A673 (cell line): ENCODE measurements around the gene TTLL12.

Source experiments
- EZH2 ChIP-seq: fragments of 200-600 bp; sonication (generic); IDR thresholded peaks from 2 replicates; pipeline ENCODE4 v1.6.1; 2017; ENCODE audit warnings: borderline replicate concordance, low read depth, mild to moderate bottlenecking, mixed read lengths, antibody characterized with exemption, low read length; ENCODE audit not compliant: poor library complexity, severe bottlenecking
- TF ChIP-seq, protein P1 (sequence below): fragments of 300-800, 200-600 bp; sonication (generic); conservative IDR thresholded peaks from 2 replicates; pipeline ENCODE4 v1.5.1; 2017; ENCODE audit warnings: low read depth, mild to moderate bottlenecking, antibody characterized with exemption, low read length, moderate library complexity, mixed read lengths

DNA sequence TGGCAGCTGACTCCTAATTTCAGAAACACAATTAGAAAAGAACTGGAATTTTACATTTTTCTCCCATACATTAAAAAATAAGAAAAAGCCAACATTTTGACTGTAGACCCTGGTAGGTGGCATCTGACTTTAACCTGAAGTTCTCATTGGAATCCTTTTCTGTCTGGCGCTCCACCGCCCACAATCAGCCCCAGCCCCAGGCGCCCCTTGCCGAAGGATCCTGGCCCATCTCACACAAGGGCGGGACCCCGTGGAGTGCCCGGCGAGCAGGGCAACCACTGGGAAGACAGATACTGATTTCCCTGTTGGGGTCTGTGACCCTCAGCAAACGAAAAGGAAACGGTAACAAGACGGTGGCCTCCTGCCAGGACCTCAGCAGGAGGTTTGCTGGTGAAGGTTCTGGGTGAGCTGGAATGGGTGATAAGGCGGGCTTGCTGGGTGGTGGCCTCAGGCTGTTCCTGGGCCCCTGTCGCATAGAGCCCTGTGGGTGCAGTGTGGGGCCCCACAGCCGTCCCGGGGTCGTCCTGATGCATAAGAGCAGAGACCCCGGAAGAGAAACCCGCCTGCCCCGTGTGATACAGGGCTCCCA, 19.8 kb downstream of the TTLL12 start:
- TF ChIP-seq, protein P1, sequence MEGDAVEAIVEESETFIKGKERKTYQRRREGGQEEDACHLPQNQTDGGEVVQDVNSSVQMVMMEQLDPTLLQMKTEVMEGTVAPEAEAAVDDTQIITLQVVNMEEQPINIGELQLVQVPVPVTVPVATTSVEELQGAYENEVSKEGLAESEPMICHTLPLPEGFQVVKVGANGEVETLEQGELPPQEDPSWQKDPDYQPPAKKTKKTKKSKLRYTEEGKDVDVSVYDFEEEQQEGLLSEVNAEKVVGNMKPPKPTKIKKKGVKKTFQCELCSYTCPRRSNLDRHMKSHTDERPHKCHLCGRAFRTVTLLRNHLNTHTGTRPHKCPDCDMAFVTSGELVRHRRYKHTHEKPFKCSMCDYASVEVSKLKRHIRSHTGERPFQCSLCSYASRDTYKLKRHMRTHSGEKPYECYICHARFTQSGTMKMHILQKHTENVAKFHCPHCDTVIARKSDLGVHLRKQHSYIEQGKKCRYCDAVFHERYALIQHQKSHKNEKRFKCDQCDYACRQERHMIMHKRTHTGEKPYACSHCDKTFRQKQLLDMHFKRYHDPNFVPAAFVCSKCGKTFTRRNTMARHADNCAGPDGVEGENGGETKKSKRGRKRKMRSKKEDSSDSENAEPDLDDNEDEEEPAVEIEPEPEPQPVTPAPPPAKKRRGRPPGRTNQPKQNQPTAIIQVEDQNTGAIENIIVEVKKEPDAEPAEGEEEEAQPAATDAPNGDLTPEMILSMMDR, result no peak
- no peak for TF ChIP-seq EZH2
